Stomach (tissue), 9 donors: ENCODE data around the gene FIP1L1. TPM values are rescaled to one million over a fixed set of nuclear protein-coding genes. Genes with fewer than 3 reads are reported as not detected.

Experiments used
- DNase-seq, 2 donors: peaks; one replicate each; pipeline versions ENCODE4 v3.0.0 to v3.0.0-alpha.2; 2013 to 2019
- H3K27ac ChIP-seq, 5 donors: fragments of 200-600 bp in 4 of 5; sonication (generic) in 4 of 5; one replicate each; pipeline ENCODE4 v1.5.1; 2013 to 2019; ENCODE audit warnings: mild to moderate bottlenecking in 1 of 5, moderate library complexity in 1 of 5
- H3K27me3 ChIP-seq, 3 donors: fragments of 200-600 bp; sonication (generic); one replicate each; pipeline ENCODE4 v1.5.1; 2017 to 2019; ENCODE audit warnings: mixed run types in 1 of 3
- H3K36me3 ChIP-seq, 4 donors: fragments of 200-600 bp; sonication (generic); 1 replicate in 3 of 4; 2 replicates in 1 of 4; pipeline ENCODE4 v1.5.1; 2016 to 2019
- H3K4me1 ChIP-seq, 4 donors: fragments of 200-600 bp; sonication (generic); one replicate each; pipeline ENCODE4 v1.5.1; 2016 to 2019
- H3K4me3 ChIP-seq, 4 donors: fragments of 200-600 bp; sonication (generic) in 3 of 4; one replicate each; pipeline ENCODE4 v1.5.1; 2016 to 2019; ENCODE audit warnings: mild to moderate bottlenecking in 1 of 4
- H3K9me3 ChIP-seq, 4 donors: fragments of 200-600 bp; sonication (generic); one replicate each; pipeline ENCODE4 v1.5.1; 2016 to 2019
- CTCF ChIP-seq, 7 experiments: fragments of 450-650 bp in 4 of 7; fragments of 200-600 bp in 3 of 7; sonication (generic) in 3 of 7; IDR thresholded peaks; one replicate each; pipeline ENCODE4 v1.5.1; 2016 to 2019; ENCODE audit warnings: antibody characterized with exemption in 7 of 7, control low read depth in 2 of 7, mild to moderate bottlenecking in 1 of 7
- EP300 ChIP-seq: sonication (generic); formaldehyde crosslinking; IDR thresholded peaks from one replicate; pipeline ENCODE4 v1.6.1; 2017; ENCODE audit warnings: antibody characterized with exemption
- POLR2A ChIP-seq, 4 donors: fragments of 450-650 bp; IDR thresholded peaks; one replicate each; pipeline ENCODE4 v1.6.1; 2016; ENCODE audit warnings: antibody characterized with exemption in 4 of 4, control low read depth in 2 of 4, mild to moderate bottlenecking in 1 of 4, moderate library complexity in 1 of 4
- POLR2AphosphoS5 ChIP-seq, 3 donors: sonication (generic); formaldehyde crosslinking; IDR thresholded peaks; one replicate each; pipeline ENCODE4 v1.6.1; 2016; ENCODE audit warnings: antibody characterized with exemption in 3 of 3
- WGBS, 5 donors: extraction: QIAGEN DNeasy Blood & Tissue Kit in 3 of 5; methylation state at CpG; one replicate each; pipeline versions ENCODE4 v1.1.5 to v1.1.7; 2013 to 2018; 5-methylcytosine and 5-hydroxymethylcytosine counted together
- intact Hi-C: fragments of 100-400 bp; cut with DNase I; formaldehyde crosslinking; loops from one replicate; pipeline ENCODE4 v1.15.1; 2023; ENCODE audit warnings: low total_unique reads
- polyA plus RNA-seq, 3 donors: library from polyadenylated mRNA; stranded (reverse); fragments of 200-250 nt; gene quantifications; one replicate each; pipeline ENCODE4 v1.2.3, GENCODE V29; 2013
- total RNA-seq, 5 donors: library from RNA; depleted of rRNA; stranded (reverse); fragments of >200 nt; gene quantifications; one replicate each; pipeline versions ENCODE4 v1.1.0 to v1.2.3, GENCODE V29; 2014 to 2016
- donor health status: healthy with polysubstance abuse.
- donor health status: Bipolar disorder and iron deficiency.
- donor health status: healthy.

FIP1L1 gene
- total and polyA plus RNA-seq, 8 donors: 19.9 to 91.1 (median 29.9) TPM

- TF ChIP-seq POLR2AphosphoS5 (IDR thresholded peaks at IDR 0.05) (peak in 2 of 3 donors; percentile 8 to 48), CTCF (IDR thresholded peaks at IDR 0.05) (no peak)
- H3K36me3 ChIP-seq: peaks cover 9 to 87% (median 75%) of the 10 kb centered on the region in 4 donors
- no peak overlapping the region for H3K27ac ChIP-seq
- no peak overlapping the region for H3K4me3 ChIP-seq
- H3K9me3 ChIP-seq: no peaks in the 10 kb centered on the region
- WGBS, 5 donors: 59 to 80% (median 65%) methylated on average over 3 of the region's 3 CpGs
- DNase-seq: peak in 1 of 2 donors; percentile 67
- intact Hi-C loops: no loop called here
- peaks cover 0 to 10% (median 4%) of the 10 kb centered on the region in 4 donors for H3K4me1 ChIP-seq
- H3K27me3 ChIP-seq: no peaks in the 10 kb centered on the region
These were observed 78.3 kb downstream of the FIP1L1 start for GRCh38 chr4:53455766-53456165.

- intact Hi-C loops: no loop called here
- H3K36me3 ChIP-seq: peaks cover 9 to 91% (median 77%) of the 10 kb centered on the region in 4 donors
- H3K4me3 ChIP-seq: no peak overlapping the region
- no peak for DNase-seq
- H3K9me3 ChIP-seq: no peaks in the 10 kb centered on the region
- no peak overlapping the region for H3K27ac ChIP-seq
- TF ChIP-seq POLR2AphosphoS5 (IDR thresholded peaks at IDR 0.05) (no peak), EP300 (no peak), CTCF (IDR thresholded peaks at IDR 0.05) (no peak), POLR2A (IDR thresholded peaks at IDR 0.05) (no peak)
- H3K4me1 ChIP-seq: peaks cover 0 to 10% (median 4%) of the 10 kb centered on the region in 4 donors
- no peaks in the 10 kb centered on the region for H3K27me3 ChIP-seq
These were observed 78.7 kb downstream of the FIP1L1 start for GRCh38 chr4:53456178-53456577.

GRCh38 chr4:53459548-53459947, 82.1 kb downstream of the FIP1L1 start:
- Histone ChIP-seq H3K27ac (no peak overlapping the region), H3K36me3 (peaks cover 4 to 83% (median 72%) of the 10 kb centered on the region in 4 donors), H3K9me3 (no peaks in the 10 kb centered on the region), H3K27me3 (no peaks in the 10 kb centered on the region), H3K4me1 (peaks cover 0 to 10% (median 4%) of the 10 kb centered on the region in 4 donors), H3K4me3 (no peak overlapping the region)
- peak in 1 of 2 donors; percentile 58 for DNase-seq
- no peak for TF ChIP-seq EP300
- intact Hi-C loops: no loop called here

- intact Hi-C loops: no loop called here
- H3K27ac ChIP-seq: no peak overlapping the region
- TF ChIP-seq CTCF (IDR thresholded peaks at IDR 0.05) (no peak), POLR2AphosphoS5 (IDR thresholded peaks at IDR 0.05) (no peak), EP300 (no peak), POLR2A (IDR thresholded peaks at IDR 0.05) (no peak)
- no peak for DNase-seq
- peaks cover 0 to 10% (median 4%) of the 10 kb centered on the region in 4 donors for H3K4me1 ChIP-seq
- 91 to 96% (median 93%) methylated on average over 2 of the region's 2 CpGs for whole genome bisulfite sequencing, 5 donors
- no peaks in the 10 kb centered on the region for H3K27me3 ChIP-seq
- H3K9me3 ChIP-seq: peaks cover 0 to 2% (median under 1%) of the 10 kb centered on the region in 4 donors
- no peak overlapping the region for H3K4me3 ChIP-seq
- H3K36me3 ChIP-seq: peaks cover 0 to 67% (median 57%) of the 10 kb centered on the region in 4 donors
These were observed 83.8 kb downstream of the FIP1L1 start for GRCh38 chr4:53461244-53461643.

- intact Hi-C loops: no loop called here
- TF ChIP-seq POLR2AphosphoS5 (IDR thresholded peaks at IDR 0.05) (no peak), CTCF (IDR thresholded peaks at IDR 0.05) (no peak), EP300 (no peak), POLR2A (IDR thresholded peaks at IDR 0.05) (no peak)
- 89 to 93% (median 92%) methylated on average over 5 of the region's 5 CpGs for WGBS, 5 donors
- Histone ChIP-seq H3K27ac (no peak overlapping the region), H3K36me3 (peaks cover 0 to 57% (median 50%) of the 10 kb centered on the region in 4 donors), H3K9me3 (peaks cover 3 to 16% (median 13%) of the 10 kb centered on the region in 4 donors), H3K4me1 (peaks cover 0 to 10% (median 4%) of the 10 kb centered on the region in 4 donors), H3K27me3 (no peaks in the 10 kb centered on the region), H3K4me3 (no peak overlapping the region)
- DNase-seq: no peak
These were observed 85.9 kb downstream of the FIP1L1 start for GRCh38 chr4:53463340-53463739.
